Neural progenitor cell (in vitro differentiated cells): Measurements from ENCODE around the gene CROCC2.

Source experiments
- EZH2 ChIP-seq: fragments of 200-600 bp; sonication (generic); IDR thresholded peaks from 2 replicates; pipeline ENCODE4 v1.6.1; 2017; ENCODE audit warnings: antibody characterized with exemption, mild to moderate bottlenecking, moderate library complexity
- EZH2phosphoT487 ChIP-seq: fragments of 200-600 bp; sonication (generic); IDR thresholded peaks from 2 replicates; pipeline ENCODE4 v1.6.1; 2017; ENCODE audit warnings: antibody characterized with exemption
- TF ChIP-seq, protein P1 (sequence below): fragments of 200-600 bp; sonication (generic); IDR thresholded peaks from 2 replicates; pipeline ENCODE4 v1.5.1; 2017; ENCODE audit warnings: antibody characterized with exemption, mild to moderate bottlenecking

DNA sequence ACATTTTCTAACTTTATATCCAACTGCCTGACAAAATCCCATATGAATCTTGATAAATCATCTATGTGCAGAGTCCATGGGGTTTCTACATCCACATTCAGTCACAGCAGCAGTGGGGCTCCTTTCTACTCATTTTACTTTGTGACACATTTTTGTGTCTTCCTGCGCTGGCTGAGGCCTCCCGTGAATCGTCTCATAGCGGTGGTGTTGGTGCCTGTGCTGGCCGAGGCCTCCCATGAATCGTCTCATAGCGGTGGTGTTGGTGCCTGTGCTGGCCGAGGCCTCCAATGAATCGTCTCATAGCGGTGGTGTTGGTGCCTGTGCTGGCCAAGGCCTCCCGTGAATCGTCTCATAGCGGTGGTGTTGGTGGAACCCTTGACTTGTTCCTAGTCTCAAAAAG lies 109.3 kb downstream of the CROCC2 start:
- TF ChIP-seq, protein P1, sequence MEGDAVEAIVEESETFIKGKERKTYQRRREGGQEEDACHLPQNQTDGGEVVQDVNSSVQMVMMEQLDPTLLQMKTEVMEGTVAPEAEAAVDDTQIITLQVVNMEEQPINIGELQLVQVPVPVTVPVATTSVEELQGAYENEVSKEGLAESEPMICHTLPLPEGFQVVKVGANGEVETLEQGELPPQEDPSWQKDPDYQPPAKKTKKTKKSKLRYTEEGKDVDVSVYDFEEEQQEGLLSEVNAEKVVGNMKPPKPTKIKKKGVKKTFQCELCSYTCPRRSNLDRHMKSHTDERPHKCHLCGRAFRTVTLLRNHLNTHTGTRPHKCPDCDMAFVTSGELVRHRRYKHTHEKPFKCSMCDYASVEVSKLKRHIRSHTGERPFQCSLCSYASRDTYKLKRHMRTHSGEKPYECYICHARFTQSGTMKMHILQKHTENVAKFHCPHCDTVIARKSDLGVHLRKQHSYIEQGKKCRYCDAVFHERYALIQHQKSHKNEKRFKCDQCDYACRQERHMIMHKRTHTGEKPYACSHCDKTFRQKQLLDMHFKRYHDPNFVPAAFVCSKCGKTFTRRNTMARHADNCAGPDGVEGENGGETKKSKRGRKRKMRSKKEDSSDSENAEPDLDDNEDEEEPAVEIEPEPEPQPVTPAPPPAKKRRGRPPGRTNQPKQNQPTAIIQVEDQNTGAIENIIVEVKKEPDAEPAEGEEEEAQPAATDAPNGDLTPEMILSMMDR: no peak
- no peak for TF ChIP-seq EZH2
- TF ChIP-seq EZH2phosphoT487: no peak
